Skin of body (tissue), 2 donors: ENCODE measurements around the gene SGTA. TPM values are rescaled to one million over a fixed set of nuclear protein-coding genes. Genes with fewer than 3 reads are reported as not detected.

Source experiments
- DNase-seq: peaks from one replicate; lab custom pipeline; 2025; lab: John Stamatoyannopoulos, UW
- total RNA-seq: library from RNA; depleted of rRNA; stranded (reverse); fragments of >200 nt; gene quantifications from one replicate; pipeline ENCODE4 v1.2.3, GENCODE V29; 2014

Gene SGTA
- total RNA-seq, 1 donor from 2014 or later = 18.7 TPM

DNA sequence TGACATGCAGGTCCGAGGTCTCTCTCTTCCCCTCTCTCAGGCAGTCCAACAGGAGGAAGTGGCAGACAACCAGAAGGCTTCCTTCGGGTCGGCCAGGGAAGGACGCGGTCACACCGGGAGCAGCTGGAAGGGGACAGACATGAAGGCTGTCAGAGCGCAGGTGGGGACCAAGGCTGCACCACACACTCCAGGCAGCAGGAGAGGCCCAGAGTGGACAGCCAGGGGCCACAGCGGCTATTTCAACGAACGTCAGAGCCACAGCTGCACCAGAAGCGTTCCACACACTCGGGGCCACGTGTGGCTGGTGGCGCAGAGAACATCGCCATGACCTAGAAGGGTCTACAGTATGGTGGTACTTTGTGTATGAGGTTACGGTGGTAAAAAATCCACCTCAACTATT is 27.3 kb downstream of the SGTA start:
- DNase-seq = no peak

DNA sequence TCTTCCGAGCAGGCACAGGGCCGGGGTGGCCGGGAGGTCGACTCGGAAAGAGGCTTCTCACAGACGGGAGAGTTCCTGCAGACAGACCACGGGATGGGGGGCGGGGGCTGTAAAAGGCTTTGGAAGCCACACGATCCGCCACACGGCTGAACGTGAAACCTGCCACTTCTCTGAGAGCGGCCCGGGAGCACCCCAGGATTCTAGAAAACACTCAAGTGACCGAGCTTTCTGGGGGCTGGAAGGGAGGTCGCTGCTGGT is 27.7 kb downstream of the SGTA start:
- no peak for DNase-seq

DNA sequence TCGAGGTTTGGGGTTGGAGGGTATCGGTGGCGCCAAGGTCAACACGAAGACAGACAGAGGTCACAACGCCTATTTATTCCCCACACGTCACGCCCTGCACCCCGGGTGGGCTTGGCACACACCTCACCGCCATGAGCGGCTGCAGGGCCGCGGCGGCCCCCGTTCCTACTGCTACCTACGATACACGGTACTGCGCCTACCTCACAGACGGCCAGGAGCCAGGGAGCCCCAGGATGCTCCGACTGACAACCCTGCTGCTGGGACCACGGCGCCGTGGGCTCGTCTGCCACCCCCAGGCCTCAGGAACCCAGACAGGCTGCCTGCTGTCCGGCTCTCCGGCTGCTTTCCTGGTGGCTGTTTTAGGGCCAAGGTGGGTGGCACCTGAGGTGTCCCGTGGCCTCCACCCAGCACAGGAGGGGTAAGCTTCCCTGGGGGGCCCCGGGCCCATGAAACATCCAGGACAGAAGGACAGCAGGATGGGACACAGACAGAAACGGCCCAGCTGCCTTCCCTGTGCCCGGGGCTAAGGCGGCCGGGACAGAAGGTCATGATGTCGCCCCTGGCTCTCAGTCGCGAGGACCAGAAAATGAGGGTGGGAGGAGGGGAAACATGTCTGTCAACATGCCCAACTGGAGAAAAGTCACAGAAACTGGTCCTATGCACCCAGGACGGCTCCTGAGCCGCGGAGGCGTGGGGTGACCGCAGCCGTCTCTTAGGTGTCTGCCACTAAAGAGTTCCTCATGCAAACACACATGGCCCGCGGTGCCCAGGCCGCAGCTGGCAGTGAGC is 28.2 kb downstream of the SGTA start:
- DNase-seq = no peak

DNA sequence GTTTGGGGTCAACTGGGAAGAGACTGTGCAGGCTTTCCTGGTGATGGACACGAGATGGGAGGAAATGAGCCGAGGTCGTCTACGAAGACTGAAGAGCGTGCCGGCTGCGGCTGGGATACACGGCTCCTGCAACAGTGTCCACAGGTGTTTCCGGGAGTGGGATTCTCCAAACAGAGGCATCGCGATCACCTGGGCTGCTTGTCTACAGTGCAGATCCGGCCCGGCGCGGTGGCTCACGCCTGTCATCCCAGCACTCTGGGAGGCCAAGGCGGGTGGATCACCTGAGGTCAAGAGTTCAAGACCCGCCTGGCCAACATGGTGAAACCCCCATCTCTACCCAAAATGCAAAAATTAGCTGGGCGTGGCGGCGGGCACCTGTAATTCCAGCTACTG is 31.6 kb downstream of the SGTA start:
- no peak for DNase-seq

DNA sequence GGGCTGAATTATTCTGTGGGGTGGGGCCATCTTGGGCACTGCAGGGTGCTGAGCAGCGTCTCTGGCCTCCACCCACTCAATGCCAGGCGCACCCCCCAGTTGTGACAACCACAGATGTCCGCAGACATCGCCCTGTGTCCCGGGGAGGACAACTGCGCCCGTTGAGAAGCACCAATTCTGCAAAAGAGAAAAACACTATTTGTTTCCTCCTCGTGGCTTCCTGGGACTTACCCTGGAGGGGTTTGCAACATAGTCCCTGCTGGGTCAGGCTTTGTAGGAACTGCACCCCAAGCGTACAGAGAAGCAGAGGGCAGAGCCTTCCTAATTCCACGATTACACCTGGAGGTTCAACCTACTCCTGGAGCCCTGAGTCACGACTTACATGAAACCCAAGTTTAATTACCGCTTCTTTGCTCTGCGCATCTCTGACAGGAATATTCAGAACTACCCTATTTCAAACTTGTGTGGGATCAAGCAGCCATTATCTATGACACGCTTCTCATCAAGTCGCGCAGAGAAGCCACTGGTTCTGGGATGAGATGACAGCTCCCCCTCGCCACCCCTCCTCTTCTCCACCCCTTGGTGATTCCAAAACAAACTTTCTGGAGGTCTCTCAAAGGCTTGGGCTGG is 32.1 kb downstream of the SGTA start:
- no peak for DNase-seq

DNA sequence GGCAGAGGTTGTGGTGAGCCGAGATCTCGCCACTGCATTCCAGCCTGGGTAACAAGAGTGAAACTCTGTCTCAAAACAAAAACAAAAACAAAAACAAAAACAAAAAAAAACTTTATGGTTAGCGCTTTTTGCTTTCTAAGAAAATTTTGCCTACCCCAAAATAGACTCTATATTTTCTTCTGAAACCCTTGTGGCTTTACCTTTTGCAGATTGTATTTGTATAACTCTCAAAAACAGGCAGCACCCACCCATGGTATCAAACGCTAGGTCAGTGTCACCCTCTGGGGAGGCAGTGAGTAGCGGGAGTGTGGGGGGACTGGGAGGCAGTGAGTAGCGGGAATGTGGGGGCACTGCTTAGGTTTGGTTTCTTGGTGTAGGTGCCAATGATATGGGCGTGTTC is 35.7 kb downstream of the SGTA start:
- no peak for DNase-seq

DNA sequence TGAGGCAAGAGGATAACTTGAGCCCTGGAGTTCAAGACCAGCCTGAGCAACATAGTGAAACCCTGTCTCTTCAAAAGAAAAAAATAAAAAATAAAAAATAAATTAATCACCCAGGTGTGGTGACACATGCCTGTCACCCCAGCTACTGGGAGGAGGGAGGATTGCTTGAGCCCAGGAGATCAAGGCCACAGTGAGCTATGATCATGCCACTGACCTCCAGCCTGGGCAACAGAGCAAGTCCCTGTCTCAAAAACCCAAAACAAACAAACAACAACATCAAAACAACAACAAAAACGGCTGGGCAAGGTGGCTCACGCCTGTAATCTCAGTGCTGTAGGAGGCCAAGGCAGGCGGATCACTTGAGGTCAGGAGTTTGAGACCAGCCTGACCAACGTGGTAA is 39.0 kb downstream of the SGTA start:
- DNase-seq = no peak

DNA sequence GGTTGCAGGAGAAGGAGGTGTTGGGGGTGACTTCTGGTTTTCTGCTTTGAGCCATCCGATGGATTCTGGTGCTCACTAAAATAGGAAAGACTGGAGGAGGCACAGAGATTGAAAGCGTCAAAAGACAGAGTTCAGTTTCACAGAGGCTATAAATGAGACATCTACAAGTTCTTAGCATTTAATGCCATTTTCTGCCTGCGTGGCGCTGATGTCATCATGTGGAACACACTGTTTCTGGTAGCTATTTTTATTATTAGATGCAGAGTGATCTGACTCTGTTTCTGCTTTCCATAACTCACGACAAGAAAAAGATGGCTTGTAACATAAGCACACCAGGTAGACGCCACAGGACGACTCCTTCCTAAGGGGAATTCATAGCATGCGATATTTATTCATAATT is 40.0 kb downstream of the SGTA start:
- no peak for DNase-seq

DNA sequence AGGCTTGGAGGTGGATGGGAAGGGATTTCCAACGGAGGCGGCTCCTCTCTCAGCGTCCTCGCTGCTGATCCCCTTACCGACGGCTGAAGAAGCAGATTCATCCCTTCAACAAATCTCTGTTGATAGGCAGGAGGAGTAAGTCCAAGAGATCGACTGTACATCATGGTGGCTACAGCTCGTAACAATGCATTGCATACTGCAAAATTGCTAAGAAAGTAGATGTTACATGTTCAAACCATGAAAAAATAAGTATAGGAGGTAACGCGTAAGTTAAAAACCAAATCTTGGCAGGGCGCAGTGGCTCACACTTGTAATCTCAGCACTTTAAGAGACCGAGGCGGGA is 42.8 kb downstream of the SGTA start:
- DNase-seq = no peak

DNA sequence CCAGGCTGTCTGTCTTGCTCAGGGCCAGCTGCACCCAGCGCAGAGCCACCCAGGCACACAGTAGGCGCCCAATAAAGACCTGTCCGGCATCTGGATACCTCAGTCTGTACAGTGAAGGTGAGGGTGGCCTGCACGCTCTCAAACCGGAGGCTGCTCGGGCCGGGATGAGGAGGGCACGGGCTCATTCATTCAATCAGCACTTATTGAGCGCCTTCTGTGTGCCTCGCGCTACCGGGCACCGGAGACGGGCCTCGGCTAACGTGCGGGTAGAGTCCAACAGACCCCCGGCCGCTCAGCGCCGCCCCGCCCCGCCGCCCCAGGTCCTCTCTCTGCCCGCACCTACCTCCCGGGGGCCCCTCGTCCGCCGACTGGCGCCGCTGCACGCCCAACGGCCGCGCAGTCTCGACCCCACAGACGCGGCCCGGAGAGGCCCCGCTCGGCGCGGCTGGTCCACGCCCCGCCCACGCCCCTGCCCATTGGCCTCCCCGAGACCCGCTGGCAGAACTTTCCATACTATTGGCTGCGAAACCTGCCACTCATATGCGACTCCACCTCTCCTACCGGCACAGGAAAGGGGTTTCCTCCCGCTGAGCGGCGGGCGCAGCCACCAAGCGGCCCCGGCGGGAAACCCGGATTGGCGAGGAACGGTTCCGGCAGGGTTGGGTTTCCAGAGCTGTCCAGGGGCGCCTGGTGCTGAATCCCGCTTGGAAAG is 43.3 kb downstream of the SGTA start, which contains the start of gene SLC39A3:
SLC39A3 (minus strand) TSS at position 416 of the 712 bp plus-strand sequence. CDS start 2,760 bp downstream, outside the sequence.
- peak; percentile 97 for DNase-seq

DNA sequence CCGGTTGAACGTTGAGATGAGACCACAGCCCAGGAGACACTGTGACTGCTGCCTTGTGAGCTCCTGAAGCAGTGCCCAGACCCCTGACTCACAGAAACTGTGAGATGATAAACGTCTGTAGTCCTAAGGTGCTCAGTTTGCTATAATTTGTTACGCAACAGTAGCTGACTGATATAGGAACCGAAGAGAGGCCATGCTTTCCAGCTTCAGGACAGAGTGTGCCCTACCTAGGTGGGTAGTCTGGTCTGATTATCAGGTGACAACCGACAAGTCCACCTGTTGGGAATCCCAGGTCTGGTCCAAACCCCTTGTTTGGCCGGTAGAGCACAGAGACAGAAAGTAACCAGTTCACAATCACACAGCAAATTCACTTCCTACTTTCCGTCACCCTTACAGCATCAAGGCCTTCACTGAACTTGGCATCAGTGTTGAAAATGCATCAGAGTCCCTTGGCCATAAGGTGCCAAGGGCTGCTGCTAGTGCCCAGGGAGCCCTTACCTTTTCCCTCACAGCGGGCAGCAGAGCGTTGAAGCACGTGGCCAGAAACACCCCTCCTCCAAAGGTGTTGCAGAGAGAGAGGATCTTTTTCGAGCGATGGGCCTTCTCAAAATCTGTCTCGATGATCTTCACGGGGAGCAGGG is 46.4 kb downstream of the SGTA start:
- DNase-seq = no peak

DNA sequence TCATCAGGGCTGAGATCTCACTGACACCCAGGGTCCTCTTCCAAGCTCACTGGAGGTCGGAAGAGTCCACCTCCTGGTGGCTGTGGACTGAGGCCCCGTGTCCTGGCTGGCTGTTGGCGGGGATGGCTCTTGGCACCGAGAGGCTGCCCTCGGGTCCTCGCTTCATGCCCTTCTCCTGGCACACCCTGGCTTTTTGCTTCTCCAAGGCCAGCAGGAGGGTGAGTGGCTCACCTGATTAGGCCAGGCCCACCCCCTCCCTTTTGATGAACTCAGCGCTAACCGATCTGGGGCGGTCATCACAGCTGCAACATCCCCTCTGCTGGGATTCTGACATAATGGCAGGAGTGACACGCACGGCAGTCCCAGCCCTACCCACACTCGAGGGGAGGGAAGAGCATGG is 47.7 kb downstream of the SGTA start:
- no peak for DNase-seq

DNA sequence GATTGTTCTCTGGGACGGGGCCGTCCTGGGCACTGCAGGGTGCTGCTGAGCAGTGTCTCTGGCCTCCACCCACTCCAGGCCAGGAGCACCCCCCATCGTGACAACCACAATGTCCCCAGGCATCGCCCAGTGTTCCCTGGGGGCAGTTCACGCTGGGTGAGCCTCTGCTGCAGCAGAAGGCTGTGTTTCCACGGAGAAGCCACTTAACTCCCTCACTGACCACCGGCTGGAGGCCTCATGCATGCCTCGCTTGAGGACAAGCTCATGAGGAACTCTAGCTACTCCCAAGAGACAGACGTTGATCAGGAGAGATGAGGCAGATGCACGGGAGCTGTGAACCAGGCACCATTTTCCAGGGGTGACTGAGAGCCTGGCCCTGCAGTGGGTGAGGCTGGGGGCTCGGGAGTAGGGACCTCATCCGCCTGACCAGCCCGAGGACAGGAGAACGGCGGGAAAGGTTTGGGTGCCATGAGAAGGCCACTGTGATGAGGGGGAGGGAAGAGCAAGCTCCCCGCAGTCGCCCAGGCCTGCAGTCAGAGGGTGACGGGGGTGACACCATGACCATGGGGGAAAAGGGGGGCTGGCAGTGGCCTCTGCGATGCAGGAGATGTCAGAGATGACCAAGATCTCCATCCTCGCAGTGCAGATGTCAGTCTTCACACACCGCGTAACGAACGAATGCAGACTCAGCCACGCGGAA is 48.3 kb downstream of the SGTA start:
- no peak for DNase-seq

DNA sequence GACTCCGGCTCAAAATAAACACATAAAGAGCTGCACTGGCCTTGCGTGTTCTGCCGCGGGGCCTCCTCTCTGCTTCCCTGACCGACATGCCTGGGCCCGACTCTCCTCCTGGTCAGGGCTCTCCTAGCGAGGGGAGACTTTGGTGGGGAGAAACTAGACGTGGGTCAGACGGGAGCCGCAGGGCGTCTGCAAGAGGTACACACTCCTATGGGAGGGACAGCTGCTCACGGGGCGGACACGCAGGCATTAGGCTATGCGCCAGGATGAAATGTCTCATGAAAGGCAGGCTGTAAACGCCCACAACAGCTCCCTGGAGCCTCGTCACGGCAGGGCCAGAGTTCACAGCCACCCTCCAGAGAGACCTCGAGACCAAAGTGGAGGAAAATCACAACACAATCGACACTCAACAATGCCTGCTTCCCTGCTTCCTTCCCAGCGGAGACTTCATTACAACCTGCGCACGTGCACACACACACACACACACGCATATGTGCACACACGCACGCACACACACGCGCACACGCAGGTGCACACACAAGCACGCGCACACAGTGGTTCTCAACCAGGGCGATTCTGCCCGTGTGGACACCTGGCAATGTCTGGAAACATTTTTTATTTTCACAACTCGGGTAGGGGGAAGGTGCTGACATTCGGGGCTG is 49.0 kb downstream of the SGTA start:
- DNase-seq = no peak

DNA sequence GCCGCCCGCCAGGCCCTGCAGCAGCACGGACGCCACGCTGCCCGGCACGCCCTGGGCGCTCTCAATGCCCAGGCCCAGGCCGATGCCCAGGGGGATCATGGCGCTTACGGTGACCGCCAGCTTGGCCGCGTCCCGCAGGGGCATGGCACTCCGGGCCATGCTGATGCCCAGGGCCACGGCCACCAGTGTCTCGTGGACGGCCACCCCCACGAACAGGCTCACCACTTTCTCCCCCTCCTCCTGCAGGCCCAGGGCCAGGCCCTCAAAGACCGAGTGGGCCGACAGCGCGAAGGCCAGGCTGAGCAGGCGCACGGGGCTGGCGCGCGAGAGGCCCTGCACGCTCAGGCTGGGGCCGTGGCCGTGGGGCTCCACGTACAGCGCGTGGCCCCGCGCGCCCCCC is 50.2 kb downstream of the SGTA start:
- DNase-seq = no peak

DNA sequence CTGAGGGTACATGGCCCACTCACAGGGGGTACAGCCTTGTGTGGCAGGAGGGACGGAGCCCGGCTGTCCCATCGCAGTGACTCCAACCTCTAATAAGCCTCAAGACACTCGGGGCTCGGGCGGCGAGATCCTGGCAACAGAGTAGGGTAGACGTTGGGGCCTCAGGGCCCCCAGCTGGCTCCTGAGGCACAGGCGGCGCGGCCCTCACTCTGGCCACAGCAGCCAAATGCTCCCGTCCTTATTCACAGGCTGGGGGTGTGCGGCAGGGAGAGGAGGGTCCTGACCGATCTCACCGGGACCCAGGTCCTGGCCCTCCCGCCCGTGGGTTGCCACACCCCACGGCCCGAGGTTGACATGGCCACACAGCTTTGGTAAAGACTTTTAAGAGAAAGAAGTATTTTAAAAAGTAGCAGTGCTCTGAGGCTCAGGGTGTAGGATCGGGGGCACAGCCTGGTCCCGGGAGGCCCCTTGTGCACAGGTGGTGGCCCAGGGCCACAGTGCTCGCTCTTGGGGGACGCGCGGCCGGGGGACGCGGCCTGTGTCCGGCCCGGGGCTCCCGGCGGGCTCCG is 50.8 kb downstream of the SGTA start:
- DNase-seq = no peak

DNA sequence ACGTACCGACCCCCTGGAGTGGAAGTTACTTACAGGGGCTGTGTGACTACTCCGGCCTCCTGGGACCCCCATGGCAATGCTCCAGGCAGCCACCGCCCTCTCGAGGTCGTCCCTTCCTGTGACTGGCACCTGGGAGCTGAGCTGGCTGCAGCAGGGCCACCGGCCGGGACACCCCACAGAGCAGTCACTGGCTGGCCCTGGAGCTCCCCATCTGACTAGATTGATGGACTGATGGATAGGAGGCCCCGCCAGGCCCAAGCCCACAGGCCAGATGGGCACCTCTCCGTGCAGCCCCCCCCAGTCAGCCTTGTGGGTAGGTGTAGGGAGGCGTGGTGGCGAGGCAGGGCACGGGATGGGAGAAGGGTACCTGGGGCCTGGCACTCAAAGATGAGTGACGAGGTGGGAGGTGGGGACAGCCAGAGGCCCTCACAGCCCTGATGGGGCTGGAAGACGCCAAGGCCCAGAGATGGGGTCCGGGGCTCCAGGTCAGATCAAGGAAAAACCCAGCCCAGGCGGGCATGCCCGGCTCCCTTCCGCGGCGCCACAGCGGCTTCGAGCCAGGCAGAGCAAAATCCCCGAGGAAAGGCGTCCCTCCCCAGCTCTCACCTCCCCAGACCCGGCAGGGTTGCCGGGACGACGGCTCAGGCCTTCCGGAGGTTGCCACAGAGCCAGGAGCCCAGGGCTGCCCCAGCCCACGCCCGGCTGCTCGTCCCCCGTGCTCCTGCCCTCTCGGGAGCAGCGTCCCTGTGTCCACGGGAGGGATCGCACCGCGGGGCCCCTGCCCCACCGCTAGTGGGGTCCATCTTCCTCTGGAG is 51.7 kb downstream of the SGTA start:
- DNase-seq = no peak

DNA sequence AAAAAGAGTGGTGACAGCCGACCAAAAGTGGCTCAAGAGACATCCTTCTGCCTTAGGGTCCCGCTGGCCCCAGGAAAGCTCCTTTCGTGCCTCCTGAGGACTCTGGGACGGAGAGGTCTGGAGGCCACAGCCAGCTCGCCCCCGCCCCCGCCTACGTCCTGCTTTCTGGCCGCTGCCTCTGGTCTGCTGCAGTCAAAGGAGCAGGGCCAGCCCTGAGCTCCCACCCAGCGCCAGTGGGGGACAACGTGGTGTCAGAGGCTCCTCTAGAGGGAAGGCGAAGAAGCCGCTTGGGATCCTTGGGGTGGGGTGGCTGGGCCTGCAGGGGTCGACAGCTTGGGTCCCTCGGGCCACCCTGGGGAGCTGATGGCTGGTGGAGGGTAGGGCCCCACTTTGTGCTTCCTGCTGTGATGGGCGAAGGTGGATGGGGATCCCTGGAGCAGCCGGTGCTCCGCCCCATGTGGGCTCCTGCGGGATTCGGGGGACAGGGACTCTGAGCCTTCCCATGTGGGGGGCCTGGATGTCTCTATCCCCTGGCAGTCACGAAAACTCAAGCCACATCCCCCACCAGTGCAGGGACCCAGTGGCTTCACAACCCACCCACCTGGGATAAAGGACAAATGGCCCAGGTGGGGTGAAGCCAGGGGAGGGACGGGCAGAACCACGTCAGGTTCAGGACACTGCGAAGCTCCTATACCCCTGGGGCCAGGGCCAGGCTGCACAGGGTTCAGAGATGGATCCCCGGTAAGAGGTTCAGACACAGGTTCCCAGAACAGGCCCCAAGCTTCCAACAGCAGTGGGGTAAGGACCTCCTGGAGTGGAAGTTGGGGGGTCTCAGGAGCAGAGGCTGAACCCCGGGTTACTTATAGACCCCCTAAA is 52.9 kb downstream of the SGTA start:
- DNase-seq = no peak

DNA sequence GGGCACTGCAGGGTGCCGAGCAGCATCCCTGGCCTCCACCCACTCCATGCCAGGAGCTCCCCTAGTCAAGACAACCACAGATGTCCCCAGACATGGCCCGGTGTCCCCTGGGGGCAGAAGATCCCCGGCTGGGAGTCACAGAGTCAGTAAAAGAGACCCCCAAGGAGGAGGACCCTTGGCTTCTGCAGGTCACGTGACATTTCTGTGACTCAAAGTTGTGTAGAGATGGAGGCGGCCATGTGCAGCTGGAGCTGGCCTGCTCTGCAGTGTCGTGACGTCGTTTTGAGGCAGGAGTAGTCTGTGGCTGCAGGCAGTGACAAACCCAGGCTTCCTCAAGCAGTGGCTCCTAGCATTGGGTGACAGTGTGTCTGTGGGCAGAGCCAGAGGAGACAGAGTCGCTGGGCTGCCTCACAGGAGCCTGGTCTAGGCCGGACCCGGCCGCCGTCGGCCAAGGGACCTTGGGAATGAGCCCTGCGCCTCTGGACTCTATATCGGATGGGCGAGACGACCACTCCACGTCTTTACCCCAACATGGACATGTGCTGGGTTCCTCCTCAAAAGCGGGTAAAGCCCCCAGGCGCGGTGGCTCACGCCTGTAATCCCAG is 54.2 kb downstream of the SGTA start:
- no peak for DNase-seq
